HG03432 (cell line): Measurements from ENCODE around the gene PCSK7.
"Not testable (repeated sequence)": the region's sequence is repeated elsewhere in the genome, so short reads cannot be mapped to it uniquely, and the experiment has no call there.

ENCODE experiments used
- ATAC-seq: cut with Tn5 transposase; IDR thresholded peaks from one replicate; pipeline ENCODE4 v1.9.1; 2021; ENCODE audit warnings: mild to moderate bottlenecking, moderate library complexity; ENCODE audit not compliant: unreplicated experiment

PCSK7 gene

GRCh38 chr11:117218133-117218915, 13.5 kb downstream of the PCSK7 start:
- ATAC-seq = no peak

- no peak for ATAC-seq
These were observed 14.5 kb downstream of the PCSK7 start for GRCh38 chr11:117217141-117218084.

- ATAC-seq = no peak
These were observed 17.3 kb downstream of the PCSK7 start for GRCh38 chr11:117214404-117215110.

- ATAC-seq = no peak
These were observed 19.0 kb downstream of the PCSK7 start for GRCh38 chr11:117212697-117213355.

- ATAC-seq = no peak
These were observed 21.3 kb downstream of the PCSK7 start for GRCh38 chr11:117210620-117211019.

- not testable (repeated sequence) for ATAC-seq
These were observed 22.3 kb downstream of the PCSK7 start for GRCh38 chr11:117209351-117210125.

- not testable (repeated sequence) for ATAC-seq
These were observed 23.2 kb downstream of the PCSK7 start for GRCh38 chr11:117208710-117209109.

- not testable (repeated sequence) for ATAC-seq
These were observed 24.4 kb downstream of the PCSK7 start for GRCh38 chr11:117207481-117207880.

GRCh38 chr11:117206859-117207258, 25.0 kb downstream of the PCSK7 start:
- ATAC-seq = not testable (repeated sequence)

GRCh38 chr11:117206111-117206510, 25.8 kb downstream of the PCSK7 start:
- ATAC-seq = not testable (repeated sequence)

GRCh38 chr11:117205211-117205818, 26.6 kb downstream of the PCSK7 start:
- no peak for ATAC-seq

GRCh38 chr11:117204283-117205080, 27.4 kb downstream of the PCSK7 start:
- ATAC-seq = no peak

- no peak for ATAC-seq
These were observed 28.8 kb downstream of the PCSK7 start for GRCh38 chr11:117203069-117203407.

- ATAC-seq = no peak
These were observed 29.3 kb downstream of the PCSK7 start for GRCh38 chr11:117202386-117203068.

GRCh38 chr11:117201658-117202305, 30.1 kb downstream of the PCSK7 start:
- ATAC-seq = no peak

- no peak for ATAC-seq
These were observed 30.8 kb downstream of the PCSK7 start for GRCh38 chr11:117200813-117201657.
